Activated B cell treated with CpG ODN at 0.5 μM for 24 hours (primary cell): ENCODE data around the gene MAD1L1. TPM values are rescaled to one million over a fixed set of nuclear protein-coding genes. Genes with fewer than 3 reads are reported as not detected.

Experiments used
- ATAC-seq: fragments of 200-7000 bp; cut with Tn5 transposase; one replicate; pipeline ENCODE4 v1.10.0; 2021; ENCODE audit warnings: low read depth, mild to moderate bottlenecking, moderate library complexity
- CTCF ChIA-PET: fragments of 350-600 bp; sonication (Branson Sonifier 250); formaldehyde crosslinking; loops from one replicate; lab custom pipeline; 2021; ENCODE audit warnings: antibody characterized with exemption; lab: Charles Lee
- POLR2A ChIA-PET: fragments of 350-600 bp; sonication (Branson Sonifier 250); formaldehyde crosslinking; loops from one replicate; lab custom pipeline; 2021; ENCODE audit warnings: antibody characterized with exemption; lab: Charles Lee
- DNase-seq: peaks from one replicate; pipeline ENCODE4 v3.0.0; 2022
- H3K27ac Mint-ChIP-seq: one replicate; pipeline ENCODE4 v1.8.0; 2020; ENCODE audit warnings: mixed read lengths
- H3K27me3 Mint-ChIP-seq: one replicate; pipeline ENCODE4 v1.8.0; 2021; ENCODE audit warnings: mixed read lengths
- H3K36me3 Mint-ChIP-seq: one replicate; pipeline ENCODE4 v1.8.0; 2021; ENCODE audit warnings: low read depth, mixed read lengths
- H3K4me1 Mint-ChIP-seq: one replicate; pipeline ENCODE4 v1.8.0; 2021; ENCODE audit warnings: mixed read lengths
- H3K4me3 Mint-ChIP-seq: one replicate; pipeline ENCODE4 v1.8.0; 2020; ENCODE audit warnings: mild to moderate bottlenecking, mixed read lengths
- H3K9me3 Mint-ChIP-seq: one replicate; pipeline ENCODE4 v1.8.0; 2020; ENCODE audit warnings: mixed read lengths
- CTCF ChIP-seq: fragments of 200-600 bp; IDR thresholded peaks from one replicate; pipeline ENCODE4 v1.8.0; 2022; ENCODE audit warnings: antibody characterized with exemption, mild to moderate bottlenecking
- intact Hi-C: fragments of 100-400 bp; cut with micrococcal nuclease; formaldehyde crosslinking; loops from one replicate; pipeline ENCODE4 v1.15.1; 2024
- total RNA-seq: library from RNA; stranded (reverse); gene quantifications from 2 replicates; pipeline ENCODE4 v1.2.3, GENCODE V29; 2022

The MAD1L1 gene
- total RNA-seq, 1 donor from 2014 or later: 54.6 TPM

GRCh38 chr7:2198760-2199159, 34.0 kb downstream of the MAD1L1 start:
- H3K4me3 Mint-ChIP-seq: no peak overlapping the region
- no peak overlapping the region for H3K27ac Mint-ChIP-seq
- no peaks in the 10 kb centered on the region for H3K27me3 Mint-ChIP-seq
- H3K36me3 Mint-ChIP-seq: peaks cover 47% of the 10 kb centered on the region
- H3K4me1 Mint-ChIP-seq: peaks cover 7% of the 10 kb centered on the region
- CTCF ChIA-PET: no interaction called here
- DNase-seq (no peak), ATAC-seq (no peak)
- no peaks in the 10 kb centered on the region for H3K9me3 Mint-ChIP-seq
- intact Hi-C loops: no loop called here
- no peak for TF ChIP-seq CTCF
- POLR2A ChIA-PET: no interaction called here

GRCh38 chr7:2198206-2198605, 34.5 kb downstream of the MAD1L1 start:
- Mint-ChIP-seq H3K36me3 (peaks cover 50% of the 10 kb centered on the region), H3K27ac (no peak overlapping the region), H3K4me1 (peaks cover 2% of the 10 kb centered on the region), H3K27me3 (no peaks in the 10 kb centered on the region), H3K4me3 (no peak overlapping the region), H3K9me3 (no peaks in the 10 kb centered on the region)
- ATAC-seq (no peak), DNase-seq (no peak)
- ChIA-PET CTCF (no interaction called here), POLR2A (no interaction called here)
- no peak for TF ChIP-seq CTCF
- intact Hi-C loops: no loop called here

- ChIA-PET POLR2A (no interaction called here), CTCF (no interaction called here)
- Mint-ChIP-seq H3K27me3 (no peaks in the 10 kb centered on the region), H3K9me3 (no peaks in the 10 kb centered on the region), H3K36me3 (peaks cover 51% of the 10 kb centered on the region), H3K27ac (no peak overlapping the region), H3K4me1 (no peaks in the 10 kb centered on the region), H3K4me3 (no peak overlapping the region)
- TF ChIP-seq CTCF: no peak
- ATAC-seq (no peak), DNase-seq (no peak)
- intact Hi-C loops: no loop called here
These were observed 35.1 kb downstream of the MAD1L1 start for GRCh38 chr7:2197436-2198155.

- H3K27me3 Mint-ChIP-seq: no peaks in the 10 kb centered on the region
- DNase-seq: peak; percentile 11
- H3K4me1 Mint-ChIP-seq: no peaks in the 10 kb centered on the region
- ChIA-PET CTCF (no interaction called here), POLR2A (no interaction called here)
- intact Hi-C loops: no loop called here
- ATAC-seq: no peak
- peaks cover 54% of the 10 kb centered on the region for H3K36me3 Mint-ChIP-seq
- TF ChIP-seq CTCF: no peak
- H3K4me3 Mint-ChIP-seq: no peak overlapping the region
- no peak overlapping the region for H3K27ac Mint-ChIP-seq
- no peaks in the 10 kb centered on the region for H3K9me3 Mint-ChIP-seq
These were observed 36.1 kb downstream of the MAD1L1 start for GRCh38 chr7:2196381-2197378.
